H9 (cell line): ENCODE measurements around the gene ACSBG1. TPM values are rescaled to one million over a fixed set of nuclear protein-coding genes. Genes with fewer than 3 reads are reported as not detected.

Source experiments
- DNase-seq: peaks from one replicate; pipeline ENCODE4 v3.0.0-alpha.2; 2017
- H2AFZ ChIP-seq: one replicate; pipeline ENCODE4 v1.6.1; 2013; ENCODE audit warnings: mild to moderate bottlenecking, low read length, control low read depth, moderate library complexity
- H2AK5ac ChIP-seq: 2 replicates; pipeline ENCODE4 v1.6.1; 2013; ENCODE audit warnings: low read length, control low read depth, mixed read lengths; ENCODE audit not compliant: insufficient read length
- H2BK120ac ChIP-seq: one replicate; pipeline ENCODE4 v1.6.1; 2013; ENCODE audit warnings: low read depth, mild to moderate bottlenecking, low read length, control low read depth, inconsistent platforms; ENCODE audit not compliant: poor library complexity, severe bottlenecking
- H2BK12ac ChIP-seq: 2 replicates; pipeline ENCODE4 v1.6.1; 2013; ENCODE audit warnings: low read length, control low read depth, mixed read lengths, low read depth; ENCODE audit not compliant: insufficient read length
- H2BK15ac ChIP-seq: 2 replicates; pipeline ENCODE4 v1.6.1; 2013; ENCODE audit warnings: low read depth, low read length, control low read depth
- H2BK20ac ChIP-seq: one replicate; pipeline ENCODE4 v1.6.1; 2013; ENCODE audit warnings: low read depth, mild to moderate bottlenecking, low read length, control low read depth, inconsistent platforms; ENCODE audit not compliant: poor library complexity, severe bottlenecking
- H2BK5ac ChIP-seq: 2 replicates; pipeline ENCODE4 v1.6.1; 2013; ENCODE audit warnings: low read length, control low read depth, mixed read lengths; ENCODE audit not compliant: insufficient read length
- H3K14ac ChIP-seq: 2 replicates; pipeline ENCODE4 v1.6.1; 2013; ENCODE audit warnings: low read length, control low read depth; ENCODE audit not compliant: insufficient read depth
- H3K18ac ChIP-seq: 2 replicates; pipeline ENCODE4 v1.6.1; 2013; ENCODE audit warnings: low read depth, mild to moderate bottlenecking, mixed read lengths, low read length, control low read depth; ENCODE audit not compliant: insufficient read length
- H3K23ac ChIP-seq: 2 replicates; pipeline ENCODE4 v1.6.1; 2013; ENCODE audit warnings: low read length, control low read depth, mixed read lengths, low read depth; ENCODE audit not compliant: insufficient read length
- H3K23me2 ChIP-seq: 2 replicates; pipeline ENCODE4 v1.6.1; 2013; ENCODE audit warnings: low read depth, mild to moderate bottlenecking, mixed read lengths, low read length, control low read depth; ENCODE audit not compliant: insufficient read length, poor library complexity, severe bottlenecking
- H3K27ac ChIP-seq: 2 replicates; pipeline ENCODE4 v1.5.1; 2013; ENCODE audit warnings: low read length, control low read depth, mixed read lengths, low read depth; ENCODE audit not compliant: insufficient read length
- H3K27me3 ChIP-seq: 2 replicates; pipeline ENCODE4 v1.6.1; 2013; ENCODE audit warnings: low read length, control low read depth, inconsistent platforms; ENCODE audit not compliant: insufficient read depth
- H3K4ac ChIP-seq: 2 replicates; pipeline ENCODE4 v1.6.1; 2013; ENCODE audit warnings: low read depth, mild to moderate bottlenecking, control low read depth, inconsistent platforms, low read length, moderate library complexity
- H3K4me1 ChIP-seq: 2 replicates; pipeline ENCODE4 v1.6.1; 2013; ENCODE audit warnings: low read length, control low read depth, inconsistent platforms; ENCODE audit not compliant: insufficient read depth
- H3K4me2 ChIP-seq: 2 replicates; pipeline ENCODE4 v1.6.1; 2013; ENCODE audit warnings: low read length, control low read depth, mixed read lengths; ENCODE audit not compliant: insufficient read length, insufficient read depth
- H3K56ac ChIP-seq: 2 replicates; pipeline ENCODE4 v1.6.1; 2013; ENCODE audit warnings: low read depth, mild to moderate bottlenecking, mixed read lengths, low read length, control low read depth; ENCODE audit not compliant: insufficient read length
- H3K79me1 ChIP-seq: 2 replicates; pipeline ENCODE4 v1.6.1; 2013; ENCODE audit warnings: low read depth, mild to moderate bottlenecking, moderate library complexity, low read length, control low read depth, inconsistent platforms; ENCODE audit not compliant: insufficient read depth, poor library complexity, severe bottlenecking
- H3K79me2 ChIP-seq: 2 replicates; pipeline ENCODE4 v1.6.1; 2013; ENCODE audit warnings: low read length, control low read depth, inconsistent platforms; ENCODE audit not compliant: insufficient read depth
- H3K9ac ChIP-seq: 2 replicates; pipeline ENCODE4 v1.6.1; 2013; ENCODE audit warnings: low read length, control low read depth, mixed read lengths; ENCODE audit not compliant: insufficient read length; ENCODE audit errors: extremely low read depth
- H3K9me3 ChIP-seq: one replicate; pipeline ENCODE4 v1.6.1; 2013; ENCODE audit warnings: low read depth, low read length, inconsistent platforms; ENCODE audit not compliant: control insufficient read depth
- H3T11ph ChIP-seq: one replicate; pipeline ENCODE4 v1.6.1; 2013; ENCODE audit warnings: mild to moderate bottlenecking, low read length, control low read depth, inconsistent platforms
- H4K20me1 ChIP-seq: one replicate; pipeline ENCODE4 v1.6.1; 2013; ENCODE audit not compliant: control insufficient read depth, insufficient read length, insufficient read depth
- H4K5ac ChIP-seq: 2 replicates; pipeline ENCODE4 v1.6.1; 2013; ENCODE audit warnings: low read depth, mild to moderate bottlenecking, mixed read lengths, low read length, control low read depth; ENCODE audit not compliant: insufficient read length
- H4K8ac ChIP-seq: replicated peaks from 2 replicates; pipeline ENCODE4 v1.6.1; 2013; ENCODE audit warnings: low read length, control low read depth, mixed read lengths, low read depth; ENCODE audit not compliant: insufficient read length
- H4K91ac ChIP-seq: 2 replicates; pipeline ENCODE4 v1.6.1; 2013; ENCODE audit warnings: low read depth, mild to moderate bottlenecking, moderate library complexity, mixed read lengths, low read length, control low read depth; ENCODE audit not compliant: insufficient read length
- H3K27ac Mint-ChIP-seq, 3 experiments: 2 replicates in 2 of 3; 3 replicates in 1 of 3; pipeline ENCODE4 v1.8.0; 2020 to 2021; ENCODE audit warnings: mixed read lengths in 3 of 3, mild to moderate bottlenecking in 1 of 3, moderate library complexity in 1 of 3
- H3K27me3 Mint-ChIP-seq: 2 replicates; pipeline ENCODE4 v1.8.0; 2021; ENCODE audit warnings: low read depth, mild to moderate bottlenecking, moderate library complexity, mixed read lengths
- H3K36me3 Mint-ChIP-seq, 3 experiments: 2 replicates in 2 of 3; 3 replicates in 1 of 3; pipeline ENCODE4 v1.8.0; 2020 to 2021; ENCODE audit warnings: low read depth in 3 of 3, mixed read lengths in 3 of 3; ENCODE audit not compliant: insufficient read depth in 1 of 3
- H3K4me1 Mint-ChIP-seq, 2 experiments: 2 replicates each; pipeline ENCODE4 v1.8.0; 2020; ENCODE audit warnings: mixed read lengths in 2 of 2
- H3K4me3 Mint-ChIP-seq, 2 experiments: 2 replicates in 1 of 2; 3 replicates in 1 of 2; pipeline ENCODE4 v1.8.0; 2020 to 2021; ENCODE audit warnings: mild to moderate bottlenecking in 2 of 2, mixed read lengths in 2 of 2, moderate library complexity in 1 of 2
- H3K9me3 Mint-ChIP-seq, 2 experiments: 2 replicates in 1 of 2; 3 replicates in 1 of 2; pipeline ENCODE4 v1.8.0; 2020; ENCODE audit warnings: mild to moderate bottlenecking in 2 of 2, mixed read lengths in 2 of 2, moderate library complexity in 1 of 2
- WGBS: extraction: QIAGEN DNeasy Blood & Tissue Kit; methylation state at CpG from one replicate; pipeline ENCODE4 v1.1.7; 2013; ENCODE audit warnings: missing lambda C conversion rate, low lambda C conversion rate, mixed read lengths; ENCODE audit not compliant: insufficient read length; ENCODE audit errors: extremely low coverage; 5-methylcytosine and 5-hydroxymethylcytosine counted together
- total RNA-seq: library from RNA; stranded (reverse); gene quantifications from 2 replicates; pipeline ENCODE4 v1.2.1, GENCODE V29; 2021
- TF ChIP-seq, protein P1 (sequence below): fragments of 200-600 bp; sonication (generic); conservative IDR thresholded peaks from 3 replicates; pipeline ENCODE4 v1.8.0; 2021; ENCODE audit warnings: antibody characterized with exemption, mild to moderate bottlenecking

Gene ACSBG1
- total RNA-seq, 1 experiment from 2014 or later = 2.2 TPM

DNA sequence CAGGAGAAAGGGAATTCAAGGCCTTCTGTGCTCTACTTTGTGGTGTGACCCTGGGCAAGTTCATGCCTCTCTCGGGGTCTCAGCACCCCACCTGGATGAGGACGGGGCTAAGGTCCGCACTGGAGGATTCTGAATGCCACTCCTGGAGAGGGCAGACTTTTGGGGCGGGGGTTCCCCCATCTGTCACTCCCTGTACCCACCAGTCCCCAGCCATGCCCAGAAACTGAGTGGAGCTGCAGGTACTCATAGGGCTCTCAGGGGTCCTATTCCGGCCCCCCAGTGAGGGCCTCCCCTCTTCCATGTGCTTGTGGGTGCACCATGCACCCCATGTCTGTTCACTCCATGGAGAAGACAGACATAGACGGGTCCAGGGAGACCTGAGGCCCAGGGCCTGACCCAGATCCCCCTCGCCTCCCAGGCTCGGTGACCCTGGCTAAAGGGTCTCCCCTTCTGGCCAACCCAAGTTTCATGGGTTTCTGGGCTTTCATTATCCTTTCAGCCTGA lies 26.0 kb downstream of the ACSBG1 start:
- Mint-ChIP-seq H3K4me1 (peaks cover 8 to 16% of the 10 kb centered on the region in 2 experiments; a peak in 3 of 4 replicates), H3K9me3 (no peaks in the 10 kb centered on the region), H3K27me3 (peaks cover 2% of the 10 kb centered on the region; the same call in 1 of the 2 replicates), H3K36me3 (no peaks in the 10 kb centered on the region), H3K27ac (no peak overlapping the region), H3K4me3 (no peak overlapping the region)
- H3K79me2 ChIP-seq = no peaks in the 10 kb centered on the region
- no peaks in the 10 kb centered on the region for H3K79me1 ChIP-seq
- TF ChIP-seq, protein P1, sequence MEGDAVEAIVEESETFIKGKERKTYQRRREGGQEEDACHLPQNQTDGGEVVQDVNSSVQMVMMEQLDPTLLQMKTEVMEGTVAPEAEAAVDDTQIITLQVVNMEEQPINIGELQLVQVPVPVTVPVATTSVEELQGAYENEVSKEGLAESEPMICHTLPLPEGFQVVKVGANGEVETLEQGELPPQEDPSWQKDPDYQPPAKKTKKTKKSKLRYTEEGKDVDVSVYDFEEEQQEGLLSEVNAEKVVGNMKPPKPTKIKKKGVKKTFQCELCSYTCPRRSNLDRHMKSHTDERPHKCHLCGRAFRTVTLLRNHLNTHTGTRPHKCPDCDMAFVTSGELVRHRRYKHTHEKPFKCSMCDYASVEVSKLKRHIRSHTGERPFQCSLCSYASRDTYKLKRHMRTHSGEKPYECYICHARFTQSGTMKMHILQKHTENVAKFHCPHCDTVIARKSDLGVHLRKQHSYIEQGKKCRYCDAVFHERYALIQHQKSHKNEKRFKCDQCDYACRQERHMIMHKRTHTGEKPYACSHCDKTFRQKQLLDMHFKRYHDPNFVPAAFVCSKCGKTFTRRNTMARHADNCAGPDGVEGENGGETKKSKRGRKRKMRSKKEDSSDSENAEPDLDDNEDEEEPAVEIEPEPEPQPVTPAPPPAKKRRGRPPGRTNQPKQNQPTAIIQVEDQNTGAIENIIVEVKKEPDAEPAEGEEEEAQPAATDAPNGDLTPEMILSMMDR = no peak
- H3K9me3 ChIP-seq = no peaks in the 10 kb centered on the region
- H3K4me1 ChIP-seq = no peaks in the 10 kb centered on the region
- no peak overlapping the region for H4K91ac ChIP-seq
- no peak overlapping the region for H2BK120ac ChIP-seq
- H3K4ac ChIP-seq = no peak overlapping the region
- H2AK5ac ChIP-seq = no peak overlapping the region
- H3T11ph ChIP-seq = no peak overlapping the region
- no peak overlapping the region for H2BK5ac ChIP-seq
- no peak overlapping the region for H3K27ac ChIP-seq
- no peak overlapping the region for H4K8ac ChIP-seq
- H3K56ac ChIP-seq = no peak overlapping the region
- no peak overlapping the region for H4K5ac ChIP-seq
- no peaks in the 10 kb centered on the region for H3K23me2 ChIP-seq
- no peak overlapping the region for H3K4me2 ChIP-seq
- no peak overlapping the region for H3K9ac ChIP-seq
- no peak overlapping the region for H2BK12ac ChIP-seq
- no peaks in the 10 kb centered on the region for H4K20me1 ChIP-seq
- no peak overlapping the region for H3K14ac ChIP-seq
- H2AFZ ChIP-seq = no peak overlapping the region
- H3K27me3 ChIP-seq = no peaks in the 10 kb centered on the region
- no CpG with 5 or more reads among the region's 8 CpGs for WGBS
- no peak for DNase-seq
- H3K18ac ChIP-seq = no peak overlapping the region
- no peak overlapping the region for H3K23ac ChIP-seq
- no peak overlapping the region for H2BK20ac ChIP-seq
- H2BK15ac ChIP-seq = no peak overlapping the region
